Right lung (tissue), 5 donors: ENCODE data around the gene GAD1. TPM values are rescaled to one million over a fixed set of nuclear protein-coding genes. Genes with fewer than 3 reads are reported as not detected.

Source experiments
- DNase-seq, 2 donors: peaks; one replicate each; pipeline ENCODE4 v3.0.0-alpha.2; 2013
- polyA plus RNA-seq, 5 donors: library from polyadenylated mRNA; unstranded; fragments of 120-200 nt; gene quantifications; one replicate each; pipeline versions ENCODE4 v1.2.1 to v1.2.3, GENCODE V29; 2013; ENCODE audit warnings: inconsistent platforms in 1 of 5, low replicate concordance in 1 of 5; ENCODE audit not compliant: insufficient read length in 5 of 5, insufficient read depth in 1 of 5

GAD1 gene
- polyA plus RNA-seq, 5 donors = 0.93 to 1.1 (median 0.95) TPM

GRCh38 chr2:170891893-170892292, 75.2 kb downstream of the GAD1 start:
- no peak for DNase-seq

- no peak for DNase-seq
These were observed 75.8 kb downstream of the GAD1 start for GRCh38 chr2:170892391-170892951.

GRCh38 chr2:170895023-170895757, 78.5 kb downstream of the GAD1 start:
- no peak for DNase-seq

- DNase-seq = no peak
These were observed 79.9 kb downstream of the GAD1 start for GRCh38 chr2:170896622-170897021.

GRCh38 chr2:170897108-170897507, 80.4 kb downstream of the GAD1 start:
- DNase-seq = no peak

GRCh38 chr2:170905864-170906263, 89.2 kb downstream of the GAD1 start:
- DNase-seq = no peak

Other genes with a start within 250 kb of the GAD1 start
- gene SP5, start 101.5 kb upstream of the GAD1 start, polyA plus RNA-seq = 10 to 100 TPM in 2 of 5 donors, 1 to 10 TPM in 3; 7.1 to 16.9 (median 8.5) TPM
- 10 to 100 TPM in 4 of 5 donors, 1 to 10 TPM in 1; 9.6 to 16.3 (median 12.0) TPM for gene ERICH2, start 46.5 kb upstream of the GAD1 start, polyA plus RNA-seq
- 10 to 100 TPM; 73.3 to 84.3 (median 81.6) TPM for gene GORASP2, start 112.4 kb downstream of the GAD1 start, polyA plus RNA-seq